ENCODE measurements around the gene CREB5.

DNA sequence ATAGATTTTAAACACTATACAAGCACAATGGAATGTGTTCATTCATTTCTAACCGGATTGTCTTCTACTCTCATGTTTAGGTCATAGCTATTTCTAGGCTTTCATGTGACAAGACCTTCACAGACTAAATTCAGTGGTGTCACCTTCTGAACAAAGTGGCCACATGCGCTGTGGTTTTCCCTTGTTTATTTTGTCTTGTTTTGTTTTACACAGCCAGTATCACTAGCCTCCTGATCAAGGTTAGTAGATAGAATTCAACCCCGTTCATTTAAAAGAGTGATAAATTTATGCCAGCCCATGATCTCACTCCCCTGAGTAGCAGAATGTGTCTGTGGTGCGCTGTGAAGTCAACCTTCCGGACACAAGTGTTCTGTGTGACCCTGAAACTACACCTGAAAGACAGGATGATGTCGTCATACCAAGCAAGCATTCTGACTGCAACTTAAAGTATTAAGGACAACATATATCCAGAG lies 209.1 kb downstream of the CREB5 start:
- TF ChIP-seq GATA2 (IDR thresholded peaks at IDR 0.05; ENCODE audit: low read depth, low read length) (no peak), GATA3 (IDR thresholded peaks at IDR 0.05; ENCODE audit: low read depth, low read length) (no peak)

All from SH-SY5Y (cell line).